Endothelial cell of umbilical vein (primary cell): Measurements from ENCODE around the gene GUCA1A. TPM values are rescaled to one million over a fixed set of nuclear protein-coding genes. Genes with fewer than 3 reads are reported as not detected.

Source experiments
- BruUV-seq: library from RNA; stranded (reverse); fragments of 400-500 nt; replicated peaks from 2 replicates; lab custom pipeline; 2021; lab: Mats Ljungman, UMichigan
- CTCF ChIA-PET: fragments of 300-600, 350-600 bp; sonication (Branson Sonifier 250); formaldehyde crosslinking; loops from one replicate; lab custom pipeline; 2021; ENCODE audit warnings: antibody characterized with exemption, inconsistent platforms; lab: Charles Lee
- POLR2A ChIA-PET: fragments of 300-600, 350-600 bp; sonication (Branson Sonifier 250); formaldehyde crosslinking; loops from one replicate; lab custom pipeline; 2021; ENCODE audit warnings: antibody characterized with exemption, inconsistent platforms; lab: Charles Lee
- DNase-seq: peaks from one replicate; pipeline ENCODE4 v3.0.0-alpha.2; 2011; ENCODE audit warnings: low read depth, low spot score
- FAIRE-seq: peaks from 2 replicates; lab custom pipeline; 2011; peaks lifted over from hg19 to GRCh38; lab: Jason Lieb, UNC
- H2AFZ ChIP-seq: 2 replicates; pipeline ENCODE4 v1.6.0; 2012; ENCODE audit warnings: low read depth, low read length, control low read depth, inconsistent platforms
- H3K27ac ChIP-seq: 2 replicates; pipeline ENCODE4 v1.5.1; 2011; ENCODE audit warnings: low read depth, mild to moderate bottlenecking, control low read depth, low read length, moderate library complexity; ENCODE audit not compliant: insufficient read depth
- H3K27me3 ChIP-seq, 2 experiments: 2 replicates each; pipeline versions ENCODE4 v1.6.0 to v1.6.1; 2011; ENCODE audit warnings: low read length in 2 of 2, mixed read lengths in 1 of 2; ENCODE audit not compliant: control insufficient read depth in 2 of 2, insufficient read depth in 2 of 2
- H3K36me3 ChIP-seq, 2 experiments: 2 replicates in 1 of 2; 3 replicates in 1 of 2; pipeline ENCODE4 v1.5.1; 2011; ENCODE audit warnings: low read length in 2 of 2, mild to moderate bottlenecking in 1 of 2, moderate library complexity in 1 of 2; ENCODE audit not compliant: control insufficient read depth in 2 of 2, insufficient read depth in 2 of 2; ENCODE audit errors: extremely low read depth in 1 of 2
- H3K4me1 ChIP-seq: 3 replicates; pipeline ENCODE4 v1.5.1; 2011; ENCODE audit warnings: mild to moderate bottlenecking, low read length; ENCODE audit not compliant: control insufficient read depth, insufficient read depth; ENCODE audit errors: extremely low read depth
- H3K4me2 ChIP-seq: 2 replicates; pipeline ENCODE4 v1.6.1; 2011; ENCODE audit warnings: low read length, control low read depth, mixed read lengths; ENCODE audit not compliant: insufficient read depth
- H3K4me3 ChIP-seq, 3 experiments: fragments of 200-600 bp in 1 of 3; sonication (generic), shearing (Covaris generic) in 1 of 3; replicated peaks in 1 of 3; 2 replicates each; pipeline ENCODE4 v1.5.1; 2011 to 2016; ENCODE audit warnings: control low read depth in 3 of 3, low read length in 3 of 3, mild to moderate bottlenecking in 2 of 3, inconsistent platforms in 1 of 3, low read depth in 1 of 3, moderate library complexity in 1 of 3; ENCODE audit not compliant: insufficient read depth in 1 of 3
- H3K79me2 ChIP-seq: 2 replicates; pipeline ENCODE4 v1.6.0; 2012; ENCODE audit warnings: low read length, inconsistent platforms; ENCODE audit not compliant: control insufficient read depth, insufficient read depth
- H3K9ac ChIP-seq: replicated peaks from 2 replicates; pipeline ENCODE3; 2011; ENCODE audit warnings: low read length, control low read depth; ENCODE audit not compliant: insufficient read depth; ENCODE audit errors: extremely low read depth
- H3K9me1 ChIP-seq: replicated peaks from 3 replicates; pipeline ENCODE4 v1.6.0; 2011; ENCODE audit warnings: mild to moderate bottlenecking, low read length; ENCODE audit not compliant: control insufficient read depth, insufficient read depth; ENCODE audit errors: extremely low read depth
- H3K9me3 ChIP-seq: replicated peaks from 2 replicates; pipeline ENCODE4 v1.5.1; 2012; ENCODE audit warnings: low read length, inconsistent platforms; ENCODE audit not compliant: control insufficient read depth, insufficient read depth
- H4K20me1 ChIP-seq: replicated peaks from 2 replicates; pipeline ENCODE3; 2011; ENCODE audit warnings: mild to moderate bottlenecking, low read length; ENCODE audit not compliant: control insufficient read depth, insufficient read depth; ENCODE audit errors: extremely low read depth
- EZH2 ChIP-seq: IDR thresholded peaks from 2 replicates; pipeline ENCODE4 v1.6.1; 2012; ENCODE audit warnings: borderline replicate concordance, low read depth, mild to moderate bottlenecking, moderate library complexity, low read length, inconsistent platforms; ENCODE audit not compliant: severe bottlenecking
- FOS ChIP-seq: IDR thresholded peaks from 2 replicates; pipeline ENCODE4 v1.6.1; 2011; ENCODE audit warnings: mild to moderate bottlenecking, low read length, moderate library complexity, borderline replicate concordance; ENCODE audit not compliant: insufficient read depth
- GATA2 ChIP-seq: IDR thresholded peaks from 2 replicates; pipeline ENCODE4 v1.7.0; 2011; ENCODE audit warnings: low read depth, mild to moderate bottlenecking, moderate library complexity, mixed read lengths, low read length; ENCODE audit not compliant: insufficient read length, insufficient read depth
- JUN ChIP-seq: IDR thresholded peaks from 2 replicates; pipeline ENCODE4 v1.6.1; 2011; ENCODE audit warnings: borderline replicate concordance, low read depth; ENCODE audit not compliant: insufficient read length, insufficient read depth
- MAX ChIP-seq: IDR thresholded peaks from 2 replicates; pipeline ENCODE4 v1.6.1; 2011; ENCODE audit not compliant: insufficient read depth, insufficient read length
- MYC ChIP-seq: IDR thresholded peaks from one replicate; pipeline ENCODE4 v1.6.1; 2011; ENCODE audit warnings: mild to moderate bottlenecking, low read depth, low read length
- POLR2A ChIP-seq: IDR thresholded peaks from 2 replicates; pipeline ENCODE4 v1.6.1; 2012; ENCODE audit warnings: low read depth, mild to moderate bottlenecking, control low read depth, low read length
- POLR2AphosphoS5 ChIP-seq: IDR thresholded peaks from 2 replicates; pipeline ENCODE4 v1.6.1; 2012; ENCODE audit warnings: low read depth, mild to moderate bottlenecking, control low read depth, low read length, moderate library complexity; ENCODE audit not compliant: insufficient read depth
- dilution Hi-C: fragments of 300-500 bp; cut with MboI; formaldehyde crosslinking; loops from one replicate; pipeline ENCODE4 v1.15.0; 2019; ENCODE audit warnings: low sequenced_read_pairs; ENCODE audit not compliant: extremely low pct_ligation_motif_present
- intact Hi-C: fragments of 100-400 bp; cut with micrococcal nuclease; formaldehyde crosslinking; loops from one replicate; pipeline ENCODE4 v1.10.0; 2022
- polyA plus RNA-seq, 4 experiments: library from polyadenylated mRNA; depleted of rRNA in 3 of 4; stranded (reverse) in 3 of 4; unstranded in 1 of 4; fragments of >200 nt; gene quantifications; 2 replicates each; pipeline versions ENCODE4 v1.2.1 to v1.2.3, GENCODE V29; 2011 to 2012; ENCODE audit warnings: missing spikeins in 1 of 4
- total RNA-seq: library from RNA; stranded (reverse); gene quantifications from 2 replicates; pipeline ENCODE4 v1.2.3, GENCODE V29; 2021
- TF ChIP-seq, protein P1 (sequence below), 2 donors: IDR thresholded peaks; 1 replicate in 1 of 2; 2 replicates in 1 of 2; pipeline ENCODE4 v1.5.1; 2011; ENCODE audit warnings: low read length in 2 of 2, mild to moderate bottlenecking in 2 of 2, moderate library complexity in 2 of 2, control low read depth in 1 of 2, inconsistent platforms in 1 of 2, low read depth in 1 of 2; ENCODE audit not compliant: insufficient read depth in 1 of 2; ENCODE audit errors: extremely low read depth in 1 of 2

The GUCA1A gene
- total and polyA plus RNA-seq, 2 donors (not counting 3 experiments of a cell fraction or from before 2014, with no cell fraction given): 0.04 to 0.22 TPM

DNA sequence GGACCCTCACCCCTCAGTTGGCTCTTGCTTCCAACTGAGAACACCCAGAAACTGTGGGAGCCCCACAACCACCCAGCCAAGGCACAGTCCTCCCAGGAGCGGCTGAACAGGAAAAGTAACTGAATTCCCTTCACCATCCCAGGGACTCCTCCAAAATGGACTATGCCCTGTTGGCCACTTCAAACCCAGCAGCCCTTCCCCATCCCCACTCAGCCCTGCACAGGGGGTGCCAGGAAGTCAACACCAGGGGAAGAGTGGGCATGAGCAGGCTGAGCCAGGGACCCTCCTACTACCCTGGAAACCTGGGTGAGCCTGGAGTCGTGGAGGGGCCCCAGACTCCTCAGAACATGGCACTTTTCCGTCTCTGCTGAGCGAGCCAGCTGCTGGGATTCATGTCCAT is 11.3 kb downstream of the GUCA1A start:
- BruUV-seq: no TSS peak
- Histone ChIP-seq H3K27ac (no peak overlapping the region), H2AFZ (no peak overlapping the region), H3K79me2 (no peaks in the 10 kb centered on the region), H4K20me1 (no peaks in the 10 kb centered on the region), H3K27me3 (peaks cover 2 to 8% of the 10 kb centered on the region in 2 experiments), H3K4me3 (no peak overlapping the region), H3K9ac (no peak overlapping the region), H3K9me1 (no peaks in the 10 kb centered on the region), H3K4me2 (no peak overlapping the region), H3K4me1 (no peaks in the 10 kb centered on the region), H3K36me3 (no peaks in the 10 kb centered on the region), H3K9me3 (no peaks in the 10 kb centered on the region)
- DNase-seq (no peak), FAIRE-seq (no peak)
- intact Hi-C loops: no loop called here
- ChIA-PET POLR2A (no interaction called here), CTCF (interaction anchor here (1.2 to 1.8 kb wide), 2 partner anchors 9 to 20 kb away, joined by 3 to 5 read pairs; no protein-coding TSS in a partner anchor)
- TF ChIP-seq FOS: no peak
- TF ChIP-seq EZH2: no peak
- TF ChIP-seq POLR2A: no peak
- TF ChIP-seq POLR2AphosphoS5: no peak
- TF ChIP-seq MYC: no peak
- TF ChIP-seq GATA2: no peak
- no peak for TF ChIP-seq JUN
- TF ChIP-seq, protein P1, sequence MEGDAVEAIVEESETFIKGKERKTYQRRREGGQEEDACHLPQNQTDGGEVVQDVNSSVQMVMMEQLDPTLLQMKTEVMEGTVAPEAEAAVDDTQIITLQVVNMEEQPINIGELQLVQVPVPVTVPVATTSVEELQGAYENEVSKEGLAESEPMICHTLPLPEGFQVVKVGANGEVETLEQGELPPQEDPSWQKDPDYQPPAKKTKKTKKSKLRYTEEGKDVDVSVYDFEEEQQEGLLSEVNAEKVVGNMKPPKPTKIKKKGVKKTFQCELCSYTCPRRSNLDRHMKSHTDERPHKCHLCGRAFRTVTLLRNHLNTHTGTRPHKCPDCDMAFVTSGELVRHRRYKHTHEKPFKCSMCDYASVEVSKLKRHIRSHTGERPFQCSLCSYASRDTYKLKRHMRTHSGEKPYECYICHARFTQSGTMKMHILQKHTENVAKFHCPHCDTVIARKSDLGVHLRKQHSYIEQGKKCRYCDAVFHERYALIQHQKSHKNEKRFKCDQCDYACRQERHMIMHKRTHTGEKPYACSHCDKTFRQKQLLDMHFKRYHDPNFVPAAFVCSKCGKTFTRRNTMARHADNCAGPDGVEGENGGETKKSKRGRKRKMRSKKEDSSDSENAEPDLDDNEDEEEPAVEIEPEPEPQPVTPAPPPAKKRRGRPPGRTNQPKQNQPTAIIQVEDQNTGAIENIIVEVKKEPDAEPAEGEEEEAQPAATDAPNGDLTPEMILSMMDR (IDR thresholded peaks at IDR 0.05; ENCODE audit: extremely low read depth in 1 of 2, insufficient read depth in 1 of 2, low read depth in 1 of 2, low read length in 2 of 2): no peak
- TF ChIP-seq MAX: no peak
- dilution Hi-C loops: no loop called here
